Endodermal cell (in vitro differentiated cells): ENCODE measurements around the gene AKAP12. TPM values are rescaled to one million over a fixed set of nuclear protein-coding genes. Genes with fewer than 3 reads are reported as not detected.

Experiments used
- DNase-seq: peaks from one replicate; pipeline ENCODE4 v3.0.0-alpha.2; 2017
- H3K27ac ChIP-seq: 2 replicates; pipeline ENCODE4 v1.5.1; 2013; ENCODE audit warnings: mild to moderate bottlenecking, low read depth, low read length, moderate library complexity
- H3K27me3 ChIP-seq: 2 replicates; pipeline ENCODE4 v1.6.1; 2013; ENCODE audit warnings: mild to moderate bottlenecking, low read length, moderate library complexity; ENCODE audit not compliant: insufficient read depth, control insufficient read depth, poor library complexity, severe bottlenecking
- H3K36me3 ChIP-seq: 2 replicates; pipeline ENCODE4 v1.7.0; 2013; ENCODE audit warnings: mild to moderate bottlenecking, low read length, moderate library complexity; ENCODE audit not compliant: control insufficient read depth, insufficient read depth
- H3K4me1 ChIP-seq: one replicate; pipeline ENCODE4 v1.7.0; 2013; ENCODE audit warnings: low read length; ENCODE audit not compliant: control insufficient read depth, insufficient read depth
- H3K4me3 ChIP-seq: 2 replicates; pipeline ENCODE4 v1.5.1; 2013; ENCODE audit warnings: mild to moderate bottlenecking, low read length, moderate library complexity
- H3K9ac ChIP-seq: 2 replicates; pipeline ENCODE4 v1.6.1; 2013; ENCODE audit warnings: mild to moderate bottlenecking, low read length, moderate library complexity; ENCODE audit not compliant: poor library complexity, severe bottlenecking; ENCODE audit errors: extremely low read depth
- H3K9me3 ChIP-seq: 2 replicates; pipeline ENCODE4 v1.6.1; 2013; ENCODE audit warnings: mild to moderate bottlenecking, low read length, moderate library complexity; ENCODE audit not compliant: control insufficient read depth
- H3K27ac Mint-ChIP-seq: 2 replicates; pipeline ENCODE4 v1.8.0; 2020; ENCODE audit warnings: mixed read lengths
- H3K27me3 Mint-ChIP-seq: 2 replicates; pipeline ENCODE4 v1.8.0; 2021; ENCODE audit warnings: mild to moderate bottlenecking, mixed read lengths; ENCODE audit not compliant: insufficient read depth
- H3K36me3 Mint-ChIP-seq: 2 replicates; pipeline ENCODE4 v1.8.0; 2020; ENCODE audit warnings: low read depth, mixed read lengths
- H3K4me1 Mint-ChIP-seq: 2 replicates; pipeline ENCODE4 v1.8.0; 2020; ENCODE audit warnings: mixed read lengths
- H3K4me3 Mint-ChIP-seq: 2 replicates; pipeline ENCODE4 v1.8.0; 2020; ENCODE audit warnings: mild to moderate bottlenecking, moderate library complexity, mixed read lengths
- H3K9me3 Mint-ChIP-seq: 2 replicates; pipeline ENCODE4 v1.8.0; 2020; ENCODE audit warnings: mild to moderate bottlenecking, mixed read lengths
- WGBS, 2 experiments: methylation state at CpG; one replicate each; pipeline versions ENCODE4 v1.1.5 to v1.1.7; 2013; ENCODE audit warnings: missing lambda C conversion rate in 2 of 2, mixed read lengths in 1 of 2; ENCODE audit not compliant: insufficient coverage in 1 of 2, insufficient read length in 1 of 2; 5-methylcytosine and 5-hydroxymethylcytosine counted together
- total RNA-seq, 2 donors: library from RNA; stranded (reverse); fragmentation: NEBNext Ultra II Directional in 1 of 2; extraction: Animal tissue kit (Norgen Biotek cat#: 25700) in 1 of 2; gene quantifications; 2 replicates in 1 of 2; 3 replicates in 1 of 2; pipeline ENCODE4 v1.2.1, GENCODE V29; 2021
- TF ChIP-seq, protein P1 (sequence below): fragments of 200-600 bp; sonication (generic); conservative IDR thresholded peaks from 2 replicates; pipeline ENCODE4 v1.5.0; 2021; ENCODE audit warnings: antibody characterized with exemption, mild to moderate bottlenecking

Gene AKAP12
- total RNA-seq, 2 donors from 2014 or later: 27.3 to 33.3 TPM

DNA sequence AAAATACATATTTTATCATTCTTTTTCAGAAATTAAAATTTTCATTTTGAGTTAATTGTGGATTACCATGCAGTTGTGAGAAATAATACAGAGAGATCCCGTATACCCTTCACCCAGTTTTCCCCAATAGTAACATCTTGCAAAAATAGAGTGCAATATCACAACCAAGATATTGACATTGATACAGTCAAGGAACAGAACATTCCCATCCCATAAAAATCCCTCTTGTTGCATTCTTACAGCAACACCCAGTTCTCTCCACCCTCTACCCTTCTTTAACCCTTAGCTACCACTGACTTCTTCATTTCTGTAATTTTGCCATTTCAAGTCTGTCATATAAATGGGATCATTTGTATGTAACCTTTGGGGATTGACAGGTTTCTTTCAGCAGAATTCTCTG lies 6.9 kb upstream of the AKAP12 start:
- Mint-ChIP-seq H3K36me3 (no peaks in the 10 kb centered on the region), H3K4me3 (no peak overlapping the region), H3K9me3 (peaks cover 2% of the 10 kb centered on the region), H3K4me1 (peaks cover 9% of the 10 kb centered on the region), H3K27ac (no peak overlapping the region), H3K27me3 (peaks cover 15% of the 10 kb centered on the region)
- H3K9ac ChIP-seq: no peak overlapping the region
- no peaks in the 10 kb centered on the region for H3K9me3 ChIP-seq
- H3K4me1 ChIP-seq: no peaks in the 10 kb centered on the region
- 100% methylated on average over 1 of the region's 1 CpG; no CpG with 5 or more reads in 1 of the 2 experiments for WGBS, 2 experiments
- TF ChIP-seq, protein P1, sequence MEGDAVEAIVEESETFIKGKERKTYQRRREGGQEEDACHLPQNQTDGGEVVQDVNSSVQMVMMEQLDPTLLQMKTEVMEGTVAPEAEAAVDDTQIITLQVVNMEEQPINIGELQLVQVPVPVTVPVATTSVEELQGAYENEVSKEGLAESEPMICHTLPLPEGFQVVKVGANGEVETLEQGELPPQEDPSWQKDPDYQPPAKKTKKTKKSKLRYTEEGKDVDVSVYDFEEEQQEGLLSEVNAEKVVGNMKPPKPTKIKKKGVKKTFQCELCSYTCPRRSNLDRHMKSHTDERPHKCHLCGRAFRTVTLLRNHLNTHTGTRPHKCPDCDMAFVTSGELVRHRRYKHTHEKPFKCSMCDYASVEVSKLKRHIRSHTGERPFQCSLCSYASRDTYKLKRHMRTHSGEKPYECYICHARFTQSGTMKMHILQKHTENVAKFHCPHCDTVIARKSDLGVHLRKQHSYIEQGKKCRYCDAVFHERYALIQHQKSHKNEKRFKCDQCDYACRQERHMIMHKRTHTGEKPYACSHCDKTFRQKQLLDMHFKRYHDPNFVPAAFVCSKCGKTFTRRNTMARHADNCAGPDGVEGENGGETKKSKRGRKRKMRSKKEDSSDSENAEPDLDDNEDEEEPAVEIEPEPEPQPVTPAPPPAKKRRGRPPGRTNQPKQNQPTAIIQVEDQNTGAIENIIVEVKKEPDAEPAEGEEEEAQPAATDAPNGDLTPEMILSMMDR: no peak
- peaks cover 12% of the 10 kb centered on the region for H3K27me3 ChIP-seq
- H3K36me3 ChIP-seq: no peaks in the 10 kb centered on the region
- H3K4me3 ChIP-seq: no peak overlapping the region
- no peak overlapping the region for H3K27ac ChIP-seq
- no peak for DNase-seq

DNA sequence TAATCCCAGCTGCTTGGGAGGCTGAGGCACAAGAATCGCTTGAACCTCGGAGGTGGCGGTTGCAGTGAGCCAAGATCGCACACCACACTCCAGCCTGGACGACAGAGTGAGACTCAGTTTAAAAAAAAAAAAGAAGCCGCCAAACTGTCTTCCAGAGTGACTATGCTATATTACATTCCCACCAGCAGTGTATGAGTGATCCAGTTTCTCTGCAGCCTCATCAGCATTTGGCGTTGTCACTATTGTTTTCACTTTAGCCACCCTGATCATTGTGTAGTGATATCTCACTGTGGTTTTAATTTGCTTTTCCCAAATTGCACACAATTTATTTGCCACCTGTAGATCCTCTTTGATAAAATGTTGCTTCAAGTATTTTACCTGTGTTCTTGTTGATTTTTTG lies 6.0 kb upstream of the AKAP12 start:
- Histone ChIP-seq H3K9me3 (no peaks in the 10 kb centered on the region), H3K27me3 (peaks cover 20% of the 10 kb centered on the region), H3K4me1 (no peaks in the 10 kb centered on the region), H3K36me3 (no peaks in the 10 kb centered on the region), H3K9ac (no peak overlapping the region), H3K4me3 (no peak overlapping the region), H3K27ac (no peak overlapping the region)
- no peak overlapping the region for H3K27ac Mint-ChIP-seq
- no peaks in the 10 kb centered on the region for H3K36me3 Mint-ChIP-seq
- peaks cover 2% of the 10 kb centered on the region for H3K9me3 Mint-ChIP-seq
- TF ChIP-seq, protein P1: no peak
- no peak overlapping the region for H3K4me3 Mint-ChIP-seq
- no peak for DNase-seq
- peaks cover 9% of the 10 kb centered on the region for H3K4me1 Mint-ChIP-seq
- WGBS, 2 experiments: 88 to 96% methylated on average over 6 to 7 of the region's 7 CpGs
- H3K27me3 Mint-ChIP-seq: peaks cover 23% of the 10 kb centered on the region

DNA sequence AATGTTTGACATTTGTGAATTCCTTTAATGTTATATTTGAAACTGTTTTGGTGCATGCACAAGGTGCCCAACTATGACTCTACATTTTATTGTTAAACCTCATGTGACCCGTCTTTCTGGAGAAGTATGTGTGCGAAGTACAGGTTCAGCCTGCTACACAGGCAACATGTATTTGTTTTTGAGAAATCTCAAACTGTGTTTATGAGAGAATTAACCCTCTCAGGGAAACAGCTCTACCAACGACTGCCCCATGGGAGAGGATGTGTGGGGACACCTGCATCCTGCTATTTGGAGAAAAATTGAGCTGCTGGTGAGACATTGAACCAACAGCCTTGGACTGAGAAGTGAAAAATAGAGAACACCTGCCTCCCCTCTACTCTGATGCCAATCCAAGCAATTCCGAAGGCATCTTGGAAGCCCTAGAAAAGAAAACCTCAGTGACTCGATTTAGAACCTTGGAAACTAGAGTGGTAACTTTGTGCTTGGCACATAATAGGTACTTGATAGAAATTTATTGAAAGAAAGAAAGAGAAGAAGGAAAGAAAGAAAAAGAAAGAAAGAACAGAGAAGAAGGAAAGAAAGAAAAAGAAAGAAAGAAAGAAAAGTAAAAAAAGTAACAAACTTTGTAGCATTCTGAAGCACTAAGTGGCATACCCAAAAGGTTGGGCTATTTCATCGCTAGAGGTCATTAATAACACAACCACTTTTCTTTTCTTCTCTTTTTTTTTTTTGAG lies 2.9 kb upstream of the AKAP12 start:
- Histone ChIP-seq H3K27ac (no peak overlapping the region), H3K27me3 (peaks cover 37% of the 10 kb centered on the region), H3K4me1 (peaks cover 4% of the 10 kb centered on the region), H3K36me3 (no peaks in the 10 kb centered on the region), H3K9me3 (no peaks in the 10 kb centered on the region), H3K4me3 (no peak overlapping the region), H3K9ac (no peak overlapping the region)
- H3K4me3 Mint-ChIP-seq: no peak overlapping the region
- H3K36me3 Mint-ChIP-seq: no peaks in the 10 kb centered on the region
- peaks cover 10% of the 10 kb centered on the region for H3K4me1 Mint-ChIP-seq
- DNase-seq: no peak
- WGBS, 2 experiments: 94 to 95% methylated on average over 5 to 6 of the region's 6 CpGs
- H3K9me3 Mint-ChIP-seq: peaks cover 2% of the 10 kb centered on the region
- no peak overlapping the region for H3K27ac Mint-ChIP-seq
- TF ChIP-seq, protein P1: no peak
- peaks cover 42% of the 10 kb centered on the region for H3K27me3 Mint-ChIP-seq
